HG02885 (cell line): Measurements from ENCODE around the gene TMEM94.

Experiments used
- ATAC-seq: cut with Tn5 transposase; IDR thresholded peaks from one replicate; pipeline ENCODE4 v1.9.1; 2021; ENCODE audit warnings: mild to moderate bottlenecking; ENCODE audit not compliant: unreplicated experiment, poor library complexity

Gene TMEM94

GRCh38 chr17:75492555-75493168 is 36.2 kb downstream of the TMEM94 start:
- ATAC-seq, result no peak

- ATAC-seq, result no peak
Observed at GRCh38 chr17:75493476-75494129, 37.2 kb downstream of the TMEM94 start.

GRCh38 chr17:75494326-75494877 is 38.0 kb downstream of the TMEM94 start:
- ATAC-seq, result no peak

DNA sequence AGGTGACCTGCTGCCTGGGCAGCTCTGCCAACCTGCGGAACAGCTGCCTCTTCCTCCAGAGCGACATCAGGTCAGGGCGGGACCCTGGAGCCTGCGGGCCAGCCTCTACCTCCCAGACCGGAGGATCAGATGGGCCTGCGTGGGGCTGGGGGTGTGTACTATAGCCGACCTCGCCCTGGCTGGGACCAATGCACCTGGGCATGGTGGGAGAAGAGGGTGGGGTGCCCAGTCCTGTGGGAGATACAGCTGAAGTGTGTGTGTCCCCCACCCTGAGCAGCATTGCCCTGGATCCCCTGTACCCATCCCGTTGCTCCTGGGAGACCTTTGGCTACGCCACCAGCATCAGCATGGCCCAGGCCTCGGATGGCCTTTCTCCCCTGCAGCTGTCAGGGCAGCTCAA is 39.6 kb downstream of the TMEM94 start:
- no peak for ATAC-seq

DNA sequence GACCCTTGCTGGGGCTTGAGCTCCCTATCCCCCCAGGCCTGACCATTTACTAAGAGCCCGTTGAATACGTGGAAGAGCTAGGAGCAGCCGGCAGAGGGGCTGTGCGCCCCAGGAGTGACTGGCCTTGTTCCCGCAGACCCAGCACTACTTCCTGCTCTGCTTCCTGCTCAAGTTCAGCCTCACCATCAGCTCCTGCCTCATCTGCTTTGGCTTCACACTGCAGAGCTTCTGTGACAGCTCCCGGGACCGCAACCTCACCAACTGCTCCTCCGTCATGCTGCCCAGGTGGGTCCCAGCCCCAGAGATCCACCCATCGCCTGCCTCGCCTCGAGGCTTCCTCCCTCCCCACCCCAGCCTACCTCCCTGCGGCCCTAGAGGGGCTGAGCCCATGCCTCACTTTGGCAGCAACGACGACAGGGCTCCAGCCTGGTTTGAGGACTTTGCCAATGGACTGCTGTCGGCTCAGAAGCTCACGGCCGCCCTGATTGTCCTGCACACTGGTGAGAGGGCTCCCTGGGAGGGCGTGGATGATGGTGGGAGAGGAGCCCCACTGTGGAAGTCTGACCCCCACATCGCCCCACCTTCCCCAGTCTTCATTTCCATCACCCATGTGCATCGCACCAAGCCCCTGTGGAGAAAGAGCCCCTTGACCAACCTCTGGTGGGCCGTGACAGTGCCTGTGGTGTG is 41.7 kb downstream of the TMEM94 start:
- no peak for ATAC-seq

DNA sequence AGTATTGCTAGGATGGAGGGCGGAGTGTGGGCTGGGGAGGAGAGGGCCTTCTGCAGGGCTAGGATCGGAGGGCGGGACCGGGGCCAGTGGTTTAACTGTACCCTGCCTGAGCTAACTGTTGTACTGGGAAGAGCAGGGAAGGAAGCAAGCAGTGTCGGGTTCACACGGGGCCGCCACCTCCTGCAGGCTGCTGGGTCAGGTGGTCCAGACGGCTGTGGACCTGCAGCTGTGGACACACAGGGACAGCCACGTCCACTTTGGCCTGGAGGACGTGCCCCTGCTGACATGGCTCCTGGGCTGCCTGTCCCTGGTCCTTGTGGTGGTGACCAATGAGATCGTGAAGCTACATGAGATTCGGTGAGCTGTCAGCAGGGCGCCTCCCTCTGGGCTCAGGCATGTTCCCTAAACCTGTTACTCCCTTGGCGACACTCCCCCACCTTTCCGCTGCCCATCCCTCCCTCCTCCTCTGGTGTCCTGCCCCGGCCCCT is 42.3 kb downstream of the TMEM94 start:
- no peak for ATAC-seq

- no peak for ATAC-seq
Observed at GRCh38 chr17:75499313-75500022, 43.0 kb downstream of the TMEM94 start.

DNA sequence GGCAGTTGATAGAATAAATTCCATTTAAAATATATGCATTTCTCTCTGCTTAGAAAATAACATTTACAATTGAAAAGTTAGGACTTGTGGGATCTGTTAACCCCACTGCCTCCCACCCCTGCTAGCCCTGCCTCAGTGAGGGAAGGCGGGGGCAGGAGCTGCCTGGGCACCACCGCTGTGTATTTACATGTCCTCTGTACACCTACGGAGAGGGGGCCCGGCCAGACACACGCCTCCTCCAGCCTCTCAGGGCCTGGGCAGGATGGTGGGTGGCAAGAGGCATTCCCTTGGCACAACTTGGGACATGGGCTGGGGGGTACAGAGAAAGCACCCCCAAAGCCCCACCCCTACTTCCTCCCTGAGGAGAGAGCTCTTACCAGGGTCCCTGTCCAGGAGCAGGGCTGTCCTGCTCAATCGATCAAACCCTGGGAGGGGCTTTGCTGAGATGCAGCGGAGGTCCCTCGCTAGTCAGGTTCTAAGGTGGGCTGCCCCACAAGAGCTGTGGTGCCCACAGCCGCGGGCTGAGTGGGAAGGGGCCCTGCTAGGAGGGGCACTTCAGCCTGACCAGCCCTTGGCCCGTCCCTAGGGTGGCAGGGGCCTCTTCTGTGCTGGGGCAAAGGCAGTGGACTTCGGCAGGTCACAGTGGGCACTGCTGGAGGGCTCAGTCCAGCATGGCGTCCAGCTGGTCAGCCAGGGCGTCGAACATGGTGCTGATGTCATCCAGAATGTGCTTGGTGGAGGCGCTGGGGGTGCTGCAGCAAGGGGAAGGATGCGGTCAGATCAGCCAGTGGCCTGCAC is 44.2 kb downstream of the TMEM94 start:
- no peak for ATAC-seq

DNA sequence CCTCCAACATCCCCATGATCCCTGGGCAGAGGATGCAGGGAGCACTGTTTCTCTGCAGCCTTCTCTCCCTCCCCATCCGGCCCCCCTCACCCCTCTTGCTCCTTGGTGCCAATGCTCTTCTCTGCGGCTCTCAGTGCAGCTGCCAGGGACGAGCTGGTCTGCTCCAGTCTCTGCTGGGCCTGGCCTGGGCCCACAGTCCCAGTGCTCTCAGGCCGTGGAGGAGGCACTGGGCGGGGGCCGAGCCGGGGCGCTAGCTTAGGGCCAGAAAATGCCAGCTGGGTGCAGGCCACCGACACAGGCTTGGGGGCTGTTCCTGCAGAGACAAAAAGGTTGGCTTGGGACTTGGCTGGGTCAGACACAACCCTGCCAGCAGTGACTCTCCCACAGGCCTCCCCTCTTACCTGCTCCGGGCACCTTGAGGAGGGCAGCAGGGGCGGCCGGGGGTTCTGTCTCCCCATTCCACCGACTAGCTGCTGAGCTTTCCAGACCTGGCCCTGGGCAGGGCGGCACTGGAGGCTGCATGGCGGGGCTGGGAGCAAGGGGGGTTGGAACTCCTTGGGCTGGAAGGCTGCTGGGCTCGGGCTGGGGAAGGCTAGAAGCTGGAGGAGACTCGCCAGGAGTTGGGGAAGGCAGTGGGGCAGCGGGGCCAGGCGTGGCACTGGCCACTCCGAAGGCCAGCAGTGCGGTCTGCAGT is 45.1 kb downstream of the TMEM94 start:
- ATAC-seq, result no peak

DNA sequence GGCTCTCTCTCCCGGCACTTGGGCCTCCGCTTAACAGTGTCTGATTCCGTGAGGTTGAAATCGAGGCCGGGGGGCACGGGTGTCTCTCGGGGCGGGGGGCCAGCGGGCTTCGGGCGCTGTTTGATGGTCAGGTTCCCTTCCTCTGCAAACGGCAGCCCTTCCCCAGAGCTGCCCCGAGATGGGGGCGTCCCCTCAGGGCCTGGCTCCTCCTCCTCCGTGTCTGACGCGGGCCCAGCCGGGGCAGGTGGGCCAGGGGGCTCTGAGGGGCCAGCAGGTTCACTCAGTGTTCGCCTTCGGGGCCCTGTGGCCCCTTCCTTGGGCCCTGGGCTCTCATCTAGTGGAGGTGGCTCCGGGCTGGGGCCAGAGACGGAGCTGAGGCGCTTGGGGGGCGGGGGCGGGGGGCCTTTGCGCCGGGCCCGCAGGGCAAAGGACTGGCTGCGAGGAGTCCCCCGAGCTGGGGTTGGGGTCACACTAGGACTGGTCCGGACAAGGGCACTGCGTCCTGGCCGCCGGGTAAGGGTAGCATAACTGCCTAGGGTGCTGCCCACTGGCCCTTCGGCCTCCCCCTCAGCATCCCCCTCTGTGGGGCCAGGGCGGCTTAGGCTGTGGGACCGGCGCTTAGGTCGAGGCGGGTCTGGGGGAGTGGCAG is 45.8 kb downstream of the TMEM94 start:
- ATAC-seq, result no peak

DNA sequence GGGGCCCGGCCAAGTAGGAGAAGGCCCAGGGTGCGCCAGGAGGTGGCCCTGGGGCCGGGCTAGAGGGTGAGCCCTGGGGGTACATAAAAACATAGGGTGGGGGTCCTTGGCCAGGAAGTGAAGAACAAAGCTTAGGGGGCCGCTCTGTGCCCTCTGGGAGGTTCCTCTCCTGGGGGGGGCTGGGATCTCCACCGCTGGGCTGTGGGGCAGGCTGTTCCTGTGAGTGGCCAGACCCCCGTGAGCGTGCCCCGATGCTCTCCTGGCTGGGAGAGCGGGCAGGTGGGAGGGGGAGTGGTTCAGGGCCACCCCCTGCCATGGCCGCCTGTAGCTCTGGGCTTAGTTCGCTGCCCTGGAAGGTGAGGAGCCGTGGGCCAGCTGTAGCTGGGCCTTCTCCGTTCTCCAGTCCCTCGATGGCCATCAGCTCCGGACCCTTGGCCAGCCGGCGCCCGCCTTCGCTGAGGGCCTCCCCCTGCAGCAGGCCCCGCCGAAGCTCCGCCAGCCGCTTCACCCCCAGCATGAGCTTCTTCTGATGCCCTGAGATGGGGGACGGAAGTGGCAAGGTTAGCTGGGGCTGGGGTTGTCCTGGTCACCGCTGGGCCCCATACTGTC is 46.4 kb downstream of the TMEM94 start:
- no peak for ATAC-seq

DNA sequence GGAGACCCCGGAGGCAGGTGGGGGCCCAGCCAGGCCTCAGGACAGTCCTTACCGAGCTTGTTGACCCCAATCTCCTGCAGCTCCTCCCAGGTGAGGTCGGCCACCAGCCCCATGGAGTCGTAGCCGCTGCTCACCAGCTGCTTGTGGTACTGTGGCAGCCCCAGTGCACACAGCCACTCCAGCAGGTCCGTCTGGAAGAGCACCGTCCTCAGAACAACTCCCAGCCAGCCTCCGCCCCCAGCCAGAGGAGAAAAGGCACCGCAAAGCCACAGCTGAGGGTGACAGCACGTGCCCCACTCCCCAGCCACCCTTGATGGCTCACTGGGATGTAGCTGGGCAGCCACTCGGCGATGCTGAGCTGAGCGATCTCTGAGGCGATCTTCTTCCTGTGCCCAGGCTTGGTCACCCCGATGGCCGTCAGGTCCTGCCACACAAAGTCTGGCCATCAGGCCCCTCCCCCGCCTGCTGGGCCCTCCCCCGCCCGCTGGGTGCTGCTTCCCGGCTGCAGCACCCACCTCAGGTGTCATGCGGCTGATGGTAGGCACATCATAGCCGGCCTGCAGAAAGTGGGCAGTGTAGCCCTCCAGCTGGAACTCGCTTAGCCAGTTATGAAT is 47.0 kb downstream of the TMEM94 start:
- no peak for ATAC-seq

DNA sequence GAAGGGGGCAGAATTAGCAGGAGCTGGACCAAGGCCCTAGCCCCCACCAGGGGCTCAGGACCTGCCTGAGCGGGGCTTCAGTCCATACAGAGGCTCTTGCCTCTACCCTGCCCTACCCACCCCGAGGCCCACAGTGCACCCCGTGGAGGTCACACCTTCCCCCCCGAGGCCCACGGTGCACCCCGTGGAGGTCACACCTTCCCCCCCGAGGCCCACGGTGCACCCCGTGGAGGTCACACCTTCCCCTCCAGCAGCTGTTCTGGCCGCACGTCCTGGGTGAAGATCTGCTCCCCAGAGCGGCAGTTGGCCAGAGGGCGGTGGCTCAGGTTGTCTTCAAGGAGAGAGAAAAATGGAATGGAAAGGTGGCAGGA is 47.5 kb downstream of the TMEM94 start:
- no peak for ATAC-seq

GRCh38 chr17:75504347-75505151 is 48.1 kb downstream of the TMEM94 start:
- ATAC-seq, result no peak

DNA sequence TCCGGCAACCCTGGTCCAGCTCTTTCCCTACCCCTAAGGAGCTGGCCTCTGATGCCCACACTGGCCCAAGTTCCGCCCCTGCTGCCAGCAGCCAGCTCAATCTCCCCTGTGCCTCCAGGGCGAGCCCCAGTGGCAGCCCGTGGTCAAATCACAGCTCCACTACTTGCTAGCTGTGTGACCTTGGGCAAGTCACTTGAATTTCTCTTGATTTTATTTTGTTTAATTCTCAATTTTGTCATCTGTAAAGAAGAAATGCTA is 48.6 kb downstream of the TMEM94 start:
- ATAC-seq, result no peak

DNA sequence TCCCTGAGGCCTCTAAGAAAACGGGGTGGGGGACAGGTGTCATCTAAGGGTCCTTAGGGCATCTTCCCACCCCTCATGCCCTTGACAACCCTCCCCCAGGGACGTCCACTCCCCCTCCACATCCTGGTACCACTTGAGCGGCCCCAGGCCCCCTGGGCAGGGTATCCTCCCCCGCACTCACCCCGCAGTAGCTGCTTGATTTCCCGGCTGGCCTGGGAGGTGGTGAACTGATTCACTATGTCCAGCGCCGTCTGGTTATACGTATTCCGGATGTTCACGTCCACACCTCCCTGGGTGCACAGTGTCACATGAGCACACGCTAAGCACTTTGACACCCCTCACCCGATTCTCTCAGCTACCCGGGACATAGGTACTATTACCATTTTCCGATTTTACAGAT is 49.2 kb downstream of the TMEM94 start:
- no peak for ATAC-seq

DNA sequence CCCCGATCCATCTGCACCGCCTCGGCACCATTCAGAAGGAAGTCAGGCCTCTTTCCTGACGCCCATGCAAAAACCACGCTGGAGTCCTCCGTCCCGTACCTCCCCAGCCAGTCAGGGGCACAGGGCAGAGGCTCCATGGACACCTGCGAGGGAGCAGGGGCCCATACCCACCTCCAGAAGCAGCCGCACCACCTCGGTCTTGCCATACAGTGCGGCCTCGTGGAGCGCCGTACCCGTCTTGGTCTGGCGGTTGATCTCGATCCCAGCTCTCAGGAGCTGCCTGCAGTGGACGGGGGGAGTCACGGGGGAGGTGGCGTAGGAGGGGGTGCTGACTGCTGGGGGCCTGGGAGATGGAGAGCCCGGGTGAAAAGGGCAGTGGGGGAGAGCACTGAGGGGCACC is 49.7 kb downstream of the TMEM94 start:
- ATAC-seq, result no peak

DNA sequence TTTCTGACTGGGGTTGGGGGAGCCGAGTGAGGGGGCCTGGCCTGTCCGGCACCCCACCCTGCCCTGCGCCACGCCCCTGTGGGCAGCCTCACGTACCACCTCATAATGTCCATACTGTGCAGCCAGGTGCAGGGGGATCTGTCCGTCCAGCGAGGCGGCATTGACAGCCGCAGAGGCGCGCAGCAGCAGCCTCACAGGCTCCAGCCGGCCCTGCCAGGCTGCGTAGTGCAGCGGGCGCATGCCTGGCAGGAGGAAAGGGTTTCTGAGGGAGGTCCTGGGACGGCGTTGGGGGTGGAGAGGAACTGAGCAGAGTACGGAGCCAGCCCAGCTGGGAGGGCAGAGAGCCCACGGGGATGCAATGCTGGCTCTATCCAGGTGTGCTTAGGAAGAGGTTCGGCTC is 50.5 kb downstream of the TMEM94 start:
- ATAC-seq, result no peak
